Measurements from ENCODE around the gene KIRREL3.

DNA sequence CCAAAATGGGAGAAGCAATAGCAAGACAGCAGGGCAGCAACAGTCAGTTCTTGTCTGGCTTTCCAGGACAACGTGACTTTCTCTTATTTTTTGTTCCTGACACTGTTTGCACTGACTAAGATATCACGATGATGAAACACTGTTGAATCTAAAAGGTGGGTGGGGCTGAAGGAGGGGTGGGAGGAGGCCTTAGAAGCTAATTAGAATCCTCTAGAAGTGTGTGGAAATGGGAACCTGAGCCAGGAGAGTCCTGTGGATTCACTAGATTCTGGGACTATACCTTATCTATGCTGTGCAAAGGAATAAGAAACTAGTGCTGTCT, 344.8 kb downstream of the KIRREL3 start:
- TF ChIP-seq BHLHE40 (IDR thresholded peaks at IDR 0.05; ENCODE audit: low read depth, low read length): no peak
- TF ChIP-seq CTCF (conservative IDR thresholded peaks at IDR 0.05; ENCODE audit: low read depth, low read length): no peak
- no peak for TF ChIP-seq NFE2L2 (IDR thresholded peaks at IDR 0.05; ENCODE audit: low read depth, low read length)

Measured in IMR-90 (cell line).